WTC11 (cell line): ENCODE measurements around the gene FILIP1L. TPM values are rescaled to one million over a fixed set of nuclear protein-coding genes. Genes with fewer than 3 reads are reported as not detected.

Experiments
- ATAC-seq: fragments of 200-7000 bp; cut with Tn5 transposase; 2 replicates; pipeline ENCODE4 v1.10.0; 2021; ENCODE audit warnings: mild to moderate bottlenecking, moderate library complexity
- CTCF ChIA-PET: fragments of 300-600 bp; sonication (Branson Sonifier 250); formaldehyde crosslinking; loops from one replicate; lab custom pipeline; 2021; ENCODE audit warnings: antibody characterized with exemption; lab: Charles Lee
- POLR2A ChIA-PET: fragments of 350-600 bp; sonication (Branson Sonifier 250); formaldehyde crosslinking; loops from one replicate; lab custom pipeline; 2021; ENCODE audit warnings: antibody characterized with exemption; lab: Charles Lee
- DNase-seq: peaks from one replicate; pipeline ENCODE4 v3.0.0; 2021; ENCODE audit warnings: low spot score
- H3K27ac Mint-ChIP-seq: 2 replicates; pipeline ENCODE4 v1.8.0; 2021; ENCODE audit warnings: mixed read lengths
- H3K27me3 Mint-ChIP-seq: 2 replicates; pipeline ENCODE4 v1.8.0; 2021; ENCODE audit warnings: low read depth, mild to moderate bottlenecking, moderate library complexity, mixed read lengths
- H3K36me3 Mint-ChIP-seq: 2 replicates; pipeline ENCODE4 v1.8.0; 2021; ENCODE audit warnings: mixed read lengths
- H3K4me1 Mint-ChIP-seq: 2 replicates; pipeline ENCODE4 v1.8.0; 2022; ENCODE audit warnings: mixed read lengths
- H3K4me3 Mint-ChIP-seq: 2 replicates; pipeline ENCODE4 v1.8.0; 2021; ENCODE audit warnings: mild to moderate bottlenecking, moderate library complexity, mixed read lengths
- H3K9me3 Mint-ChIP-seq: 2 replicates; pipeline ENCODE4 v1.8.0; 2021; ENCODE audit warnings: mixed read lengths
- ELF4 ChIP-seq: sonication (generic); formaldehyde crosslinking; IDR thresholded peaks from 2 replicates; pipeline ENCODE4 v1.8.1; 2022; ENCODE audit warnings: low read depth, mild to moderate bottlenecking, moderate library complexity, missing genetic modification reagents
- EMX1 ChIP-seq: fragments of 250-450 bp; sonication (Bioruptor Pico); IDR thresholded peaks from 2 replicates; pipeline ENCODE4 v1.8.0; 2021; ENCODE audit warnings: mild to moderate bottlenecking
- FOXK1 ChIP-seq: sonication (generic); formaldehyde crosslinking; IDR thresholded peaks from 2 replicates; pipeline ENCODE4 v1.8.0; 2022; ENCODE audit warnings: mild to moderate bottlenecking, moderate library complexity, missing genetic modification reagents
- GABPB1 ChIP-seq: sonication (generic); formaldehyde crosslinking; IDR thresholded peaks from 2 replicates; pipeline ENCODE4 v1.8.1; 2023; ENCODE audit warnings: mild to moderate bottlenecking, missing genetic modification reagents
- JUN ChIP-seq: sonication (generic); formaldehyde crosslinking; IDR thresholded peaks from 2 replicates; pipeline ENCODE4 v1.8.0; 2023; ENCODE audit warnings: mild to moderate bottlenecking, missing genetic modification reagents
- NFYB ChIP-seq: sonication (generic); formaldehyde crosslinking; conservative IDR thresholded peaks from 2 replicates; pipeline ENCODE4 v1.8.0; 2022; ENCODE audit warnings: low read depth, missing genetic modification reagents
- NR1H2 ChIP-seq: sonication (generic); formaldehyde crosslinking; IDR thresholded peaks from 2 replicates; pipeline ENCODE4 v1.9.0; 2021; ENCODE audit warnings: mild to moderate bottlenecking, moderate library complexity, missing genetic modification reagents
- RORB ChIP-seq: fragments of 250-450 bp; sonication (Bioruptor Pico); IDR thresholded peaks from 2 replicates; pipeline ENCODE4 v1.9.0; 2021; ENCODE audit warnings: mild to moderate bottlenecking
- SMAD3 ChIP-seq: sonication (generic); formaldehyde crosslinking; IDR thresholded peaks from 2 replicates; pipeline ENCODE4 v1.8.0; 2022; ENCODE audit warnings: missing genetic modification reagents, mild to moderate bottlenecking, borderline replicate concordance
- SMAD4 ChIP-seq: sonication (generic); formaldehyde crosslinking; IDR thresholded peaks from 2 replicates; pipeline ENCODE4 v1.8.0; 2022; ENCODE audit warnings: mild to moderate bottlenecking, missing genetic modification reagents
- SP1 ChIP-seq: sonication (generic); formaldehyde crosslinking; conservative IDR thresholded peaks from 2 replicates; pipeline ENCODE4 v1.8.1; 2022; ENCODE audit warnings: missing genetic modification reagents
- TEAD1 ChIP-seq: sonication (generic); formaldehyde crosslinking; IDR thresholded peaks from 2 replicates; pipeline ENCODE4 v1.8.0; 2022; ENCODE audit warnings: mild to moderate bottlenecking, missing genetic modification reagents
- TP53 ChIP-seq: sonication (generic); formaldehyde crosslinking; IDR thresholded peaks from 2 replicates; pipeline ENCODE4 v1.8.1; 2023; ENCODE audit warnings: mild to moderate bottlenecking, missing genetic modification reagents
- ZNF138 ChIP-seq: sonication (generic); formaldehyde crosslinking; conservative IDR thresholded peaks from 2 replicates; pipeline ENCODE4 v1.8.1; 2022; ENCODE audit warnings: mild to moderate bottlenecking, moderate library complexity, missing genetic modification reagents
- ZNF317 ChIP-seq: sonication (generic); formaldehyde crosslinking; IDR thresholded peaks from 2 replicates; pipeline ENCODE4 v1.8.1; 2023; ENCODE audit warnings: low read depth, mild to moderate bottlenecking, moderate library complexity, missing genetic modification reagents, borderline replicate concordance
- ZNF416 ChIP-seq: fragments of 250-450 bp; sonication (Bioruptor Pico); IDR thresholded peaks from 2 replicates; pipeline ENCODE4 v1.9.0; 2021; ENCODE audit warnings: mild to moderate bottlenecking, inconsistent platforms
- total RNA-seq: library from RNA; stranded (reverse); gene quantifications from 3 replicates; pipeline ENCODE4 v1.2.3, GENCODE V29; 2021
- TF ChIP-seq, protein P1 (sequence below): fragments of 250-450 bp; sonication (Bioruptor Pico); IDR thresholded peaks from 2 replicates; pipeline ENCODE4 v1.9.0; 2021; ENCODE audit warnings: mild to moderate bottlenecking, borderline replicate concordance
- TF ChIP-seq, protein P2 (sequence below): sonication (generic); formaldehyde crosslinking; IDR thresholded peaks from 2 replicates; pipeline ENCODE4 v1.8.0; 2022; ENCODE audit warnings: mild to moderate bottlenecking, missing genetic modification reagents
- TF ChIP-seq, protein P3 (sequence below): sonication (generic); formaldehyde crosslinking; IDR thresholded peaks from 2 replicates; pipeline ENCODE4 v1.8.1; 2023; ENCODE audit warnings: mild to moderate bottlenecking, missing genetic modification reagents, moderate library complexity
- TF ChIP-seq, protein P4 (sequence below): fragments of 250-450 bp; sonication (Bioruptor Pico); IDR thresholded peaks from 2 replicates; pipeline ENCODE4 v1.8.0; 2021; ENCODE audit warnings: mild to moderate bottlenecking

Gene FILIP1L
- total RNA-seq, 1 experiment from 2014 or later = 0.17 TPM

DNA sequence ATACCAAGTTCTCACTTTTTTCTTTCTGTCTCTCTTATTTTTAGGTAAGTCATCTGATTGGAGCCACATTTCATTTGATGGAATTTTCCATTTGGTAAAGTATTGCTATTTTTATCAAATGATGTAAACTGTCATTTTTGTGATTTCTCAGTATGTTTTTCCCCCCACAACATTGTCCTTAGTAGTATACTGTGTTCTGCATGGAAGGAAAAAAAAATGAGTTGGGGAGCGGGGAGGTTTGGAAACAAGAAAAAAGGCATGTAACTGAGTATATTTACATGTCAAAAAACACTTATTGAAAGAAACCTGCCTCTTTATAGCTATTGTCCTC lies 104.2 kb downstream of the FILIP1L start (continued):
- TF ChIP-seq, protein P1, sequence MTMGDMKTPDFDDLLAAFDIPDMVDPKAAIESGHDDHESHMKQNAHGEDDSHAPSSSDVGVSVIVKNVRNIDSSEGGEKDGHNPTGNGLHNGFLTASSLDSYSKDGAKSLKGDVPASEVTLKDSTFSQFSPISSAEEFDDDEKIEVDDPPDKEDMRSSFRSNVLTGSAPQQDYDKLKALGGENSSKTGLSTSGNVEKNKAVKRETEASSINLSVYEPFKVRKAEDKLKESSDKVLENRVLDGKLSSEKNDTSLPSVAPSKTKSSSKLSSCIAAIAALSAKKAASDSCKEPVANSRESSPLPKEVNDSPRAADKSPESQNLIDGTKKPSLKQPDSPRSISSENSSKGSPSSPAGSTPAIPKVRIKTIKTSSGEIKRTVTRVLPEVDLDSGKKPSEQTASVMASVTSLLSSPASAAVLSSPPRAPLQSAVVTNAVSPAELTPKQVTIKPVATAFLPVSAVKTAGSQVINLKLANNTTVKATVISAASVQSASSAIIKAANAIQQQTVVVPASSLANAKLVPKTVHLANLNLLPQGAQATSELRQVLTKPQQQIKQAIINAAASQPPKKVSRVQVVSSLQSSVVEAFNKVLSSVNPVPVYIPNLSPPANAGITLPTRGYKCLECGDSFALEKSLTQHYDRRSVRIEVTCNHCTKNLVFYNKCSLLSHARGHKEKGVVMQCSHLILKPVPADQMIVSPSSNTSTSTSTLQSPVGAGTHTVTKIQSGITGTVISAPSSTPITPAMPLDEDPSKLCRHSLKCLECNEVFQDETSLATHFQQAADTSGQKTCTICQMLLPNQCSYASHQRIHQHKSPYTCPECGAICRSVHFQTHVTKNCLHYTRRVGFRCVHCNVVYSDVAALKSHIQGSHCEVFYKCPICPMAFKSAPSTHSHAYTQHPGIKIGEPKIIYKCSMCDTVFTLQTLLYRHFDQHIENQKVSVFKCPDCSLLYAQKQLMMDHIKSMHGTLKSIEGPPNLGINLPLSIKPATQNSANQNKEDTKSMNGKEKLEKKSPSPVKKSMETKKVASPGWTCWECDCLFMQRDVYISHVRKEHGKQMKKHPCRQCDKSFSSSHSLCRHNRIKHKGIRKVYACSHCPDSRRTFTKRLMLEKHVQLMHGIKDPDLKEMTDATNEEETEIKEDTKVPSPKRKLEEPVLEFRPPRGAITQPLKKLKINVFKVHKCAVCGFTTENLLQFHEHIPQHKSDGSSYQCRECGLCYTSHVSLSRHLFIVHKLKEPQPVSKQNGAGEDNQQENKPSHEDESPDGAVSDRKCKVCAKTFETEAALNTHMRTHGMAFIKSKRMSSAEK (CRISPR knock-in tag) = no peak

DNA sequence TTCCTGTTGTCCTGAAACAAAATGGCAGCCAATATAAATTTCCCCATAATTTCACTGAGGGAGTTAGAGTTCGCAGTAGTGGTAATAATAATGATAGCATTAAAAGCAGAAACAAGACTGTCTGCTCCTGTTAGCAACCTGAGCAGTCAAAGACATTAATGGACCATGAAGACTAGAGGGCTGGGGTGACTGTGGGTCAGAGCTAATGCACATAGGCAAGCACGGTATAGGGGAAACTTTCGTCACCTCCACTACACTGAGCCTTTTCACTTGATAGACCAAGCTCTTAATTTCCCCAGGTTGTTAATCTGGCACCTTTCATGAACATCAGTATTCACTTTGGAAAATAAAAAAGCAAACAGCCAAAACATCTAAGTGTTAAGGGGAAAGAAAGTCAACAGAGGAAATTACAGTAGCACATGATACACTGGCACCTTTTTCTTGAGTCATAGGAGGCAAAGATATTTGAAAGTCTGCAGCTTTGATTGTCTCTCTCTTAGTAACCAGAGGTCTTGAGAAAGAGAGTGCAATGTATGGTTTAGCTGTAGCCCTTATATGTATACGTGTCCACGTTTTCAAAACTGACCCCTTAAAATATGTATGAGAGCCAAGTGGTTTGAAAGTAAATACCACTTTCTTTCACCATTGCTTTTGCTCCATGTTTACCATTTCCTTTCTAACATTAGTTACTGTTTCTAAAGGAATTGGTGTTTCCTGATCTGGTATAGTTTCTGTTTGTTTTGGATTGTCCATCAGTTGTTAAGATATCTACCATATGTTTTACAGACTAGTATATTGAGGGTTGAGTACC lies 104.8 kb downstream of the FILIP1L start:
- no peak for DNase-seq
- no peak for ATAC-seq
- ChIA-PET POLR2A (no interaction called here), CTCF (interaction anchor here (0.5 to 1.4 kb wide), 2 partner anchors 9 to 166 kb away, joined by 3 to 4 read pairs; no protein-coding TSS in a partner anchor)
- Mint-ChIP-seq H3K27me3 (no peaks in the 10 kb centered on the region), H3K36me3 (no peaks in the 10 kb centered on the region), H3K4me3 (no peak overlapping the region), H3K27ac (no peak overlapping the region), H3K4me1 (peaks cover 42% of the 10 kb centered on the region)
- TF ChIP-seq, protein P2, sequence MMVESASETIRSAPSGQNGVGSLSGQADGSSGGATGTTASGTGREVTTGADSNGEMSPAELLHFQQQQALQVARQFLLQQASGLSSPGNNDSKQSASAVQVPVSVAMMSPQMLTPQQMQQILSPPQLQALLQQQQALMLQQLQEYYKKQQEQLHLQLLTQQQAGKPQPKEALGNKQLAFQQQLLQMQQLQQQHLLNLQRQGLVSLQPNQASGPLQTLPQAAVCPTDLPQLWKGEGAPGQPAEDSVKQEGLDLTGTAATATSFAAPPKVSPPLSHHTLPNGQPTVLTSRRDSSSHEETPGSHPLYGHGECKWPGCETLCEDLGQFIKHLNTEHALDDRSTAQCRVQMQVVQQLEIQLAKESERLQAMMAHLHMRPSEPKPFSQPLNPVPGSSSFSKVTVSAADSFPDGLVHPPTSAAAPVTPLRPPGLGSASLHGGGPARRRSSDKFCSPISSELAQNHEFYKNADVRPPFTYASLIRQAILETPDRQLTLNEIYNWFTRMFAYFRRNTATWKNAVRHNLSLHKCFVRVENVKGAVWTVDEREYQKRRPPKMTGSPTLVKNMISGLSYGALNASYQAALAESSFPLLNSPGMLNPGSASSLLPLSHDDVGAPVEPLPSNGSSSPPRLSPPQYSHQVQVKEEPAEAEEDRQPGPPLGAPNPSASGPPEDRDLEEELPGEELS (CRISPR knock-in tag) = no peak
- TF ChIP-seq ZNF138 (CRISPR knock-in tag) (no peak), EMX1 (CRISPR knock-in tag) (no peak), RORB (CRISPR knock-in tag) (no peak), SMAD3 (no peak), SMAD4 (CRISPR knock-in tag) (no peak), NFYB (CRISPR knock-in tag) (no peak), JUN (CRISPR knock-in tag) (no peak), ZNF416 (CRISPR knock-in tag) (no peak), ZNF317 (no peak), SP1 (CRISPR knock-in tag) (no peak), NR1H2 (CRISPR knock-in tag) (no peak), TP53 (CRISPR knock-in tag) (no peak), ELF4 (CRISPR knock-in tag) (no peak), FOXK1 (no peak), TEAD1 (CRISPR knock-in tag) (no peak), GABPB1 (CRISPR knock-in tag) (no peak)
- TF ChIP-seq, protein P3, sequence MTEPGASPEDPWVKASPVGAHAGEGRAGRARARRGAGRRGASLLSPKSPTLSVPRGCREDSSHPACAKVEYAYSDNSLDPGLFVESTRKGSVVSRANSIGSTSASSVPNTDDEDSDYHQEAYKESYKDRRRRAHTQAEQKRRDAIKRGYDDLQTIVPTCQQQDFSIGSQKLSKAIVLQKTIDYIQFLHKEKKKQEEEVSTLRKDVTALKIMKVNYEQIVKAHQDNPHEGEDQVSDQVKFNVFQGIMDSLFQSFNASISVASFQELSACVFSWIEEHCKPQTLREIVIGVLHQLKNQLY = no peak
- TF ChIP-seq, protein P4, sequence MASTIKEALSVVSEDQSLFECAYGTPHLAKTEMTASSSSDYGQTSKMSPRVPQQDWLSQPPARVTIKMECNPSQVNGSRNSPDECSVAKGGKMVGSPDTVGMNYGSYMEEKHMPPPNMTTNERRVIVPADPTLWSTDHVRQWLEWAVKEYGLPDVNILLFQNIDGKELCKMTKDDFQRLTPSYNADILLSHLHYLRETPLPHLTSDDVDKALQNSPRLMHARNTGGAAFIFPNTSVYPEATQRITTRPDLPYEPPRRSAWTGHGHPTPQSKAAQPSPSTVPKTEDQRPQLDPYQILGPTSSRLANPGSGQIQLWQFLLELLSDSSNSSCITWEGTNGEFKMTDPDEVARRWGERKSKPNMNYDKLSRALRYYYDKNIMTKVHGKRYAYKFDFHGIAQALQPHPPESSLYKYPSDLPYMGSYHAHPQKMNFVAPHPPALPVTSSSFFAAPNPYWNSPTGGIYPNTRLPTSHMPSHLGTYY (CRISPR knock-in tag) = no peak
- TF ChIP-seq, all 79 proteins: peak for 0
- H3K9me3 Mint-ChIP-seq = peaks cover under 1% of the 10 kb centered on the region; the same call in 1 of the 2 replicates
